Caco-2 (cell line): ENCODE measurements around the gene REEP1. TPM values are rescaled to one million over a fixed set of nuclear protein-coding genes. Genes with fewer than 3 reads are reported as not detected.

ENCODE experiments used
- BruUV-seq: library from RNA; stranded (reverse); fragments of 400-500 nt; replicated peaks from 2 replicates; lab custom pipeline; 2021; lab: Mats Ljungman, UMichigan
- CTCF ChIA-PET: fragments of 300-600 bp; sonication (Branson Sonifier 250); formaldehyde crosslinking; loops from one replicate; lab custom pipeline; 2022; ENCODE audit warnings: antibody characterized with exemption; lab: Charles Lee
- POLR2A ChIA-PET: fragments of 300-600 bp; sonication (Branson Sonifier 250); formaldehyde crosslinking; loops from one replicate; lab custom pipeline; 2022; ENCODE audit warnings: antibody characterized with exemption; lab: Charles Lee
- DNase-seq, 2 experiments: peaks; one replicate each; pipeline versions ENCODE4 v3.0.0 to v3.0.0-alpha.2; 2020 to 2022
- H3K27me3 ChIP-seq: replicated peaks from 2 replicates; pipeline ENCODE4 v1.6.0; 2011; ENCODE audit warnings: low read length; ENCODE audit not compliant: control insufficient read depth, insufficient read depth
- H3K36me3 ChIP-seq: 2 replicates; pipeline ENCODE4 v1.5.1; 2011; ENCODE audit warnings: low read length; ENCODE audit not compliant: control insufficient read depth, insufficient read depth
- H3K4me1 ChIP-seq: fragments of 250-450 bp; sonication (Bioruptor Pico); 2 replicates; pipeline ENCODE4 v1.5.1; 2020; ENCODE audit warnings: mild to moderate bottlenecking
- H3K4me3 ChIP-seq: 2 replicates; pipeline ENCODE4 v1.5.1; 2011; ENCODE audit warnings: low read depth, mild to moderate bottlenecking, control low read depth, low read length
- H3K9me3 ChIP-seq: fragments of 250-450 bp; sonication (Bioruptor Pico); 2 replicates; pipeline ENCODE4 v1.5.1; 2020; ENCODE audit warnings: mild to moderate bottlenecking, moderate library complexity
- H3K27ac Mint-ChIP-seq: one replicate; pipeline ENCODE4 v1.8.0; 2022; ENCODE audit warnings: mixed read lengths; ENCODE audit not compliant: unreplicated experiment
- H3K27me3 Mint-ChIP-seq: one replicate; pipeline ENCODE4 v1.8.0; 2022; ENCODE audit warnings: mixed read lengths; ENCODE audit not compliant: insufficient read depth, unreplicated experiment
- H3K36me3 Mint-ChIP-seq: one replicate; pipeline ENCODE4 v1.8.0; 2022; ENCODE audit warnings: mild to moderate bottlenecking, mixed read lengths; ENCODE audit not compliant: insufficient read depth, unreplicated experiment
- H3K4me1 Mint-ChIP-seq: one replicate; pipeline ENCODE4 v1.8.0; 2022; ENCODE audit warnings: low read depth, mixed read lengths; ENCODE audit not compliant: unreplicated experiment
- H3K4me3 Mint-ChIP-seq: one replicate; pipeline ENCODE4 v1.8.0; 2022; ENCODE audit warnings: mild to moderate bottlenecking, moderate library complexity, mixed read lengths; ENCODE audit not compliant: unreplicated experiment
- H3K9me3 Mint-ChIP-seq: one replicate; pipeline ENCODE4 v1.8.0; 2022; ENCODE audit warnings: mixed read lengths; ENCODE audit not compliant: unreplicated experiment
- intact Hi-C: fragments of 100-400 bp; cut with micrococcal nuclease; formaldehyde crosslinking; loops from one replicate; pipeline ENCODE4 v1.10.0; 2022; ENCODE audit not compliant: unreplicated experiment
- total RNA-seq: library from RNA; stranded (reverse); gene quantifications from 2 replicates; pipeline ENCODE4 v1.2.3, GENCODE V29; 2022
- TF ChIP-seq, protein P1 (sequence below), 2 experiments: fragments of 200-600 bp in 1 of 2; IDR thresholded peaks; 1 replicate in 1 of 2; 2 replicates in 1 of 2; pipeline versions ENCODE4 v1.5.1 to v1.8.0; 2011 to 2022; ENCODE audit warnings: antibody characterized with exemption in 1 of 2, control low read depth in 1 of 2, inconsistent platforms in 1 of 2, low read depth in 1 of 2, low read length in 1 of 2, mild to moderate bottlenecking in 1 of 2, moderate library complexity in 1 of 2; ENCODE audit not compliant: insufficient read depth in 1 of 2, severe bottlenecking in 1 of 2, unreplicated experiment in 1 of 2

The REEP1 gene
- total RNA-seq, 1 experiment from 2014 or later: 16.6 TPM

DNA sequence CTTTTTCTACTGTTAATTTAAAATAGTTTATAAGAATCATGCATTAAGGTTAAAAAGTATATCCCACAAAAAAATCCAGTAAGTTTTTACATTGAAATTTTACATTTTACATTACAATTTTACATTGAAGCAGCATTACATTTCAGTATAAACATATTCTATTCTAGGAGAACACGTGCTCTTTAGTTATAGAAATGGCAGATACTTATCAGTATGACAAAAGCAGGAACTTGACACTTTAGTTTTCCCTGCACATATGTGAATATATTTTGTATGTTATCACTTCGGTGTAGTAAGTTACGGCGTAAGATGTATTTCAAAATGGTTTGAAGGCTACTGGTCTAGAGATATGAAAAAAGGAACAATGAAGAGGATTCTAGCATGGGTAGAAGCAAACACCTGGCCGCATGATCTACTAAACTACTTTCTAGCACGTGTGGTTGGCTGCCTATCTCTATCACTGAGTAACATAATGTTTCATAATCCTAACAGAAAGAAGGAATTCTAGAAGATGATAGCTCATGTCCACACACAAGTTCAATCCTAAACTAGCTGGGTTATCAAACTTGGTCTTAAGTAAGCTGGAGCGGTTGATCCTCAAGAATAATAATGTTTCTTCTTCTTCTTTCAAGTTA lies 147.5 kb downstream of the REEP1 start:
- H3K36me3 Mint-ChIP-seq: peaks cover 38% of the 10 kb centered on the region
- ChIA-PET CTCF (no interaction called here), POLR2A (interaction anchor here (0.6 kb wide), 1 partner anchor 39 kb away, joined by 8 read pairs; no protein-coding TSS in a partner anchor)
- intact Hi-C loops: loop anchor here (10.0 kb wide), 1 partner anchor 255 kb away; the partner anchor contains the start of gene KDM3A
- no peak overlapping the region for H3K27ac Mint-ChIP-seq
- peaks cover 35% of the 10 kb centered on the region for H3K4me1 Mint-ChIP-seq
- H3K27me3 Mint-ChIP-seq: no peaks in the 10 kb centered on the region
- Histone ChIP-seq H3K36me3 (no peaks in the 10 kb centered on the region), H3K4me1 (peaks cover 8% of the 10 kb centered on the region), H3K9me3 (no peaks in the 10 kb centered on the region), H3K4me3 (no peak overlapping the region), H3K27me3 (no peaks in the 10 kb centered on the region)
- BruUV-seq: no TSS peak
- no peak for DNase-seq
- TF ChIP-seq, protein P1, sequence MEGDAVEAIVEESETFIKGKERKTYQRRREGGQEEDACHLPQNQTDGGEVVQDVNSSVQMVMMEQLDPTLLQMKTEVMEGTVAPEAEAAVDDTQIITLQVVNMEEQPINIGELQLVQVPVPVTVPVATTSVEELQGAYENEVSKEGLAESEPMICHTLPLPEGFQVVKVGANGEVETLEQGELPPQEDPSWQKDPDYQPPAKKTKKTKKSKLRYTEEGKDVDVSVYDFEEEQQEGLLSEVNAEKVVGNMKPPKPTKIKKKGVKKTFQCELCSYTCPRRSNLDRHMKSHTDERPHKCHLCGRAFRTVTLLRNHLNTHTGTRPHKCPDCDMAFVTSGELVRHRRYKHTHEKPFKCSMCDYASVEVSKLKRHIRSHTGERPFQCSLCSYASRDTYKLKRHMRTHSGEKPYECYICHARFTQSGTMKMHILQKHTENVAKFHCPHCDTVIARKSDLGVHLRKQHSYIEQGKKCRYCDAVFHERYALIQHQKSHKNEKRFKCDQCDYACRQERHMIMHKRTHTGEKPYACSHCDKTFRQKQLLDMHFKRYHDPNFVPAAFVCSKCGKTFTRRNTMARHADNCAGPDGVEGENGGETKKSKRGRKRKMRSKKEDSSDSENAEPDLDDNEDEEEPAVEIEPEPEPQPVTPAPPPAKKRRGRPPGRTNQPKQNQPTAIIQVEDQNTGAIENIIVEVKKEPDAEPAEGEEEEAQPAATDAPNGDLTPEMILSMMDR (IDR thresholded peaks at IDR 0.05; ENCODE audit: insufficient read depth in 1 of 2, low read depth in 1 of 2, low read length in 1 of 2, severe bottlenecking in 1 of 2, unreplicated experiment in 1 of 2): no peak
- no peaks in the 10 kb centered on the region for H3K9me3 Mint-ChIP-seq
- no peak overlapping the region for H3K4me3 Mint-ChIP-seq

DNA sequence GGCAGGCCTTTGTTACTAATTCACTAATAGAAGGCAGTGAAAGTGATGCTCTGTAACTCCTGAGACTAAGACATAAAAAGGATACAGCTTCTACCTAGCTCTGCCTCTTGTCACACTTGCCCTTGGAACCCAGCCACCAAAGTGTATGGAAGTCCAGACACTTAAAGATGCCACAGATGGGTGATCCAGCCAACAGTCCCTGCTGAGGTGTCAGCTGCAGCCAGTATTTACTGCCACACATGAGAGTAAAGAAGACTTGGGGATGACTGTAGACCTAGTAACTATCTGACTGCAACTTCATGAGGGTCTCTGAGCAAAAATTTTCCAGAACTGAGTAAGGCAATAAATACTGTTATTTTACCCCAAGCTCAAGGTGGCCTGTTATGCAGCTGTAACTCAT lies 151.0 kb downstream of the REEP1 start:
- H3K4me1 ChIP-seq: peaks cover 12% of the 10 kb centered on the region; the same call in 1 of the 2 replicates
- ChIA-PET CTCF (no interaction called here), POLR2A (no interaction called here)
- no peaks in the 10 kb centered on the region for H3K27me3 ChIP-seq
- no peaks in the 10 kb centered on the region for H3K9me3 Mint-ChIP-seq
- H3K4me3 ChIP-seq: no peak overlapping the region
- peaks cover 17% of the 10 kb centered on the region for H3K36me3 Mint-ChIP-seq
- no peaks in the 10 kb centered on the region for H3K9me3 ChIP-seq
- no peak for DNase-seq
- no peak overlapping the region for H3K4me3 Mint-ChIP-seq
- peaks cover 31% of the 10 kb centered on the region for H3K4me1 Mint-ChIP-seq
- H3K27me3 Mint-ChIP-seq: no peaks in the 10 kb centered on the region
- H3K36me3 ChIP-seq: no peaks in the 10 kb centered on the region
- no TSS peak for BruUV-seq
- intact Hi-C loops: no loop called here
- no peak overlapping the region for H3K27ac Mint-ChIP-seq
- TF ChIP-seq, protein P1 (IDR thresholded peaks at IDR 0.05; ENCODE audit: insufficient read depth in 1 of 2, low read depth in 1 of 2, low read length in 1 of 2, severe bottlenecking in 1 of 2, unreplicated experiment in 1 of 2): no peak

DNA sequence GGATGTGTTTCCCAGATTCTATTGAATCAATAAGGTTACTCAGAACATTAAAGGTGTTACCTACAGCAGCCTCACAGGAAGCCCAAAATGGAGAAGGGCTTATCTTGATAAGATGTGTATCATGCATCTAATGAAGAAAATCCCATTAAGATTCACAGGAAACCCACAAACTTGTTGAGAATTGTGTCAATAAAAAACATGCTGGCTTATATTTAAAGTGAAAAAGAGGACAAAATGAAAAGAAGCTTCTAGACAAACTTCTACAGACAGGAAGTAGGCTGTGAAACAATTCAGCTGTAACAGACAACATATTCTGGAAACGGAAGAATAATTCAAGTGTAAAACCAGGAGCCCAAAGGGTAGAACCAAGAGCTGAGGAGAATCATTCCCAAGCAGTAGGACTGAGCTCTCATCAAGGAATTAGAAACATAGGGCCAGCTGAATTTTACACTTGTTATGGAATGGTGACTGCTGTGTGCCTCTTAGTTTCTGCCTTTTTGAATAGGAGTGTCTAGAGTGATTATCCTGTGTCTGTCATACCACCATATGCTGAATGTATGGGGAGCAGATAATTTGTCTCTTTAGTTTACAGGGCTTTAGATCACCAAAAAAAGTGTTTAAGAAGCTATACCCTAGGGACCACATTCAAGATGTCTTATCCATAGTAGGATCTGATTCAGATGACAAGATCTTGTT lies 151.8 kb downstream of the REEP1 start:
- DNase-seq: no peak
- no peaks in the 10 kb centered on the region for H3K36me3 ChIP-seq
- Mint-ChIP-seq H3K9me3 (no peaks in the 10 kb centered on the region), H3K27ac (peak overlapping the region; percentile 32), H3K4me3 (no peak overlapping the region), H3K36me3 (peaks cover 12% of the 10 kb centered on the region), H3K27me3 (no peaks in the 10 kb centered on the region), H3K4me1 (peaks cover 31% of the 10 kb centered on the region)
- BruUV-seq: no TSS peak
- H3K4me1 ChIP-seq: peaks cover 12% of the 10 kb centered on the region; the same call in 1 of the 2 replicates
- intact Hi-C loops: no loop called here
- CTCF ChIA-PET: interaction anchor here (0.5 kb wide), 1 partner anchor 12 kb away, joined by 3 read pairs; no protein-coding TSS in a partner anchor
- H3K27me3 ChIP-seq: no peaks in the 10 kb centered on the region
- H3K4me3 ChIP-seq: no peak overlapping the region
- TF ChIP-seq, protein P1 (IDR thresholded peaks at IDR 0.05; ENCODE audit: insufficient read depth in 1 of 2, low read depth in 1 of 2, low read length in 1 of 2, severe bottlenecking in 1 of 2, unreplicated experiment in 1 of 2): no peak
- POLR2A ChIA-PET: no interaction called here
- H3K9me3 ChIP-seq: no peaks in the 10 kb centered on the region
